ENCODE measurements around the gene PPP1R11. TPM values are rescaled to one million over a fixed set of nuclear protein-coding genes. Genes with fewer than 3 reads are reported as not detected.
A peak's percentile ranks its signal among the peaks of the same experiment; 100 is the strongest.
"Not testable (repeated sequence)": the region's sequence is repeated elsewhere in the genome, so short reads cannot be mapped to it uniquely, and the experiment has no call there.

PPP1R11 gene
- total RNA-seq, 1 donor from 2014 or later: 46.3 TPM

GRCh38 chr6:30100154-30100553 lies 33.2 kb downstream of the PPP1R11 start:
- no peak for ATAC-seq

GRCh38 chr6:30100585-30101443 lies 33.8 kb downstream of the PPP1R11 start:
- peak; percentile 83 for ATAC-seq

- ATAC-seq: peak; percentile 87
Measured at GRCh38 chr6:30101444-30102413, 34.7 kb downstream of the PPP1R11 start.

DNA sequence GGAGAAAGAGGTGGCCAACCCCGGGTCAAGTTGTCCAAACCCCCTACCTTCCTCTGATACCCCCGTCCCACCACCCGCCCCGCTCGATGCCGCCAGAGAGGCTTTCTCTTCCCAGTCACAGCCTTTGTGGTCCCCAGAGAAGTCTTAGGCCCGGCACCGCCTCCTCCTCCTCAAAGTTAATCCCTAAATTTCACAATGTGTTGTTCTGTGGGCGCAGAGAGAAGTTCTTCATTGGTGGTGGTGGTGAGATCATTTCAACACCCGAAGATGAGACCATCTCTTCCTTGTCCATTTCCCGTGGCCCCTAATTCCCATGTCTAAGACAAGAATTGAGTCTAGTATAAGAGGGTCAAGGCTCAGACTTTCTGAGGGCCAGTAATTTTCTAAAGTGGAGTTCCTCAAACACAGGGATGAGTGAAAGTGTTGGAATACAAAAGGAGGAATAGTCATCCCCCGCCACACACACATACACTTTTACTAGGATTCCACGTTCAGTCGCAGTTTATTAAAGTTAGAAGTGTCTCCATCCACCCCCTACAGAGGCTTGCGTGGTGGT lies 35.5 kb downstream of the PPP1R11 start:
- ATAC-seq: peak; percentile 42

GRCh38 chr6:30102970-30103871 lies 36.2 kb downstream of the PPP1R11 start:
- peak; percentile 72 for ATAC-seq

DNA sequence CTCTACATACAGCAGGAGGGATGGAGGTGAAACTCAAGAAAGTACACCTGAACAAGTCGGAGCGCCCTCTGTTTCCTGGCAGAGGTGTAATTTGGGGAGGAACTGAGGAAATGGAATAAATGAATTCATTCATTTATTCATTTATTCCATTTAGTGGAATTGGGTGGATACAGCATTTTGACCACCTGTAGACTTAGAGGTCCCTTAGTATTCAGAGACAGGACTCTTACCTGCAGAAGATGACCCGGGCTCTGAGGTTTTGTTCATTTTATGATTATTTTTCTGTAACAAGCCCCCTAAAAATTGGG lies 36.8 kb downstream of the PPP1R11 start:
- ATAC-seq: no peak

DNA sequence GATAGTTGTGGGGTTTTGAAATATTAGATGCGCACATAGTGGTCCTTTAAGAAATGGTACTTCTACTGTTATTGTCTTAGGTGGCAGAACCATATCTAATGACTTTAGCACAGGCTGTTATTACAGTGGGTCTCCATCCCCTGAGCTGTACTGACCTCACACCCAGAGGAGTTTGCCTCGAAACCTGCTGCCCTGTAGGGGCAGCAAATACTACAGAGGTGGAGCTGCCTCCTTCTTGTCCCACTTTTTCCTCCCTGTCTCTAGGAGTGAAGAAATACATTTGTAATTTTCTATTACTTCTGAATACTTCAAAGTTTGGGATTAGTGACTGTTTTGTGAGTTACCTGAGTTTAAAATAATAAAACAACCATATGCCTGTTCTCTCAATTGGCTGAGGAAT lies 37.7 kb downstream of the PPP1R11 start:
- ATAC-seq: no peak

DNA sequence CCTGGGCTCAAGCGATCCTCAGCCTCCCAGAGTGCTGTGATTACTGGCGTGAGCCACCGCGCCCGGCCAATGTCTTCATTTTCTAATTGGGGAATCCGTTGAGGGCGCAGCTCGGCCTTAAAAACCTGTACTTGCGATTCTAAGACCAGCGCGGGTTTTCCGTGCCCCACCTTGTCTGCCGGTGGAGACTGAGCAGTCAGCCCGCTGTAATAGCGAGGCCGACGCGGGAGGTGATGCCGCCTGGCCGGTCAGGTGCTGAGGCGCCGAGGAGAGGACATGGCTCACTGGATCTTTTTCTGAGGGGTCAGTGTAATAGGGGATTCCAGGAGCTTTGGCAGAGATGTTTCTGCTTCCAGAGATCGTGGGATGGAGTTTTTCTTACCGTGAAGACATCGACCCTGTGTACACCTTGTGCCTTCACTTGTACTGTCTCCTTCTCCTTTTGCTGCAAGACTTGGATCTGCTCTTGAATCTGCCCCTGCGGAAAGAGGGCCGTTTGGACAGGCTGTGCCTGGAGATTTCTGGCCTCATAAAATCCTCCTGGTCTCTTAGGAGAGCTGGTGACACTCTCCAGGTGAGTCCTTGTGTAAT lies 44.4 kb downstream of the PPP1R11 start:
- ATAC-seq: no peak

DNA sequence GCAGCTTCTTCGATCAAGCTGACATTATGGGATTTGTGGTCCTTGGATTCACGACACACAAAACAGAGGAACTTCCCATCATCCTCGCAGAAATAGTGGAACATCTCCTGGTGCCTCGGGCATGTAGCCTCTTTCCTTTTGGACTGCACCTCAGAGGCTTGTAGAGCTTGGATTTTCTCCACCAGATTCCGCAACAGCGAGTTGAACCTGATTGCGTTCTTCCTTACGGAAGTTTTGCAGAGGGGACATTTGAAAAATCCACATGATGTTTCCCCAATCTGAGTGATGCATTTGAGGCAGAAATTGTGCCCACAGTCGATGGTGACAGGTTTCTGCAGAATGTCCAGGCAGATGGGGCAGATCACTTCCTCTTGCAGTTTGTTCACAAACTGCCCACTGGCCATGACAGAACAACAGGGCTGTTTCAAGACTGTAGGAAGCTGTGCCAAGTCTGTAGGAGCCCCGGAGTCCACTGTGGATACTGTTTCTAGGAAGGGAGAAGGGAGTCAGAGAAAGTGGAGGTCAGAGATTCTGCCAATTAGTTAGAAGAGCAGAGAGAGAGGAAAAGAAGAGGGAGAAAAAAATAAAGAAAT lies 45.5 kb downstream of the PPP1R11 start:
- ATAC-seq: no peak

DNA sequence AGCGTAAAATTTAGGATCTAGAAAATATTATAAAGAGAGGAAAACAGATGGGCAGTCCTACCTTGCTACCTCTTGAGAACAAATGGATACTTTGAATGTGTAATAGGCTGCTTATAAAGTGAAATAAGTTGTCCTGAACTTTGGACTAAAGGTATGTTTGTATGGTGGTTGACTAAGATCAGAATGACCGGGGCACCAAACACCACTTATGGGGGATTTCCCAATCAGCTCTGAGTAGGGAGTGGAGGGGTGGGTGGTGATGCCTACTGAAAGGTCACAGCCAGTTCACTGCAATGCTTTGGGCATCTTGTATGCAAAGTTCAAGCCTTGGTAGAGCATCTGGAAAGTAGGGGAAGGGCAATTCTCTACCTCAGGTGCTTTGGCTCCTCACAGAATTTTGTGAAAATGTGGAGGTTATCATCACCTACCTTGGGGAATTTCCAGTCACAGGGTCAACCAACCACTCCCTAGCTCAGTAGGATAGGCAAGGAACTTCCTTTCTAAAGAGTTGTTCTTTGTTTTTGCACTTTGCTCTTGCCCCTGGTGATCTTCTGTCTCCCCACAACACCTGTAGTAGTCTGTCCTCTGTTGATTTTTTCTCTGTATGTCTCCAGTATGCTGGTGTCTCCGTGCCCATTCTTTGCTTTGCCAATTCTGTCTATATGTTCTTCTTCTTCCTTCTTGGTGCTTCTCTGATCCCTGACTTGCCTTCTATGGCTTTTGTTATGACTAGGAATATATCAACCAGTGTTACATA lies 46.2 kb downstream of the PPP1R11 start, which contains the start of gene TRIM31:
Gene TRIM31, minus strand, starts transcription at position 88 of the 757 bp plus-strand sequence. CDS start 285 bp downstream, outside the sequence.
- ATAC-seq: no peak

DNA sequence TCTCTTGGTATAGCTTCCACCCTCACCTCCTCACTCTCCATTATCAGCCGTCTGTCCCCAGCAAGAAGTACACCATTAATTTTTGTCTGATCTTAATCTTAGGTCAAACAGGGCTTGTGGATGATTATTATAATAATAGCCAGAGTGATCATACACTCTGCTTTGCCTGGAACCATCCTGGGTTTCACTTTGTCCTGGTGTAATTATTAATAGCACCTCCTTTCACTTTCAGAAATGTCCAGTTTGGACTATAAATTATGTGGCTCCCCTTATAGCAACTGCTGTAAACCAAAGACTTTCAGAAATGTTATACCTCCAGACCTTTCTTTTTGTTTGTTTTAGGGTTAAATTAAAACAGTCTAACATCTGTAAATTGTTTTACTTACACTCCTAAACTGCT lies 46.8 kb downstream of the PPP1R11 start:
- ATAC-seq: no peak

DNA sequence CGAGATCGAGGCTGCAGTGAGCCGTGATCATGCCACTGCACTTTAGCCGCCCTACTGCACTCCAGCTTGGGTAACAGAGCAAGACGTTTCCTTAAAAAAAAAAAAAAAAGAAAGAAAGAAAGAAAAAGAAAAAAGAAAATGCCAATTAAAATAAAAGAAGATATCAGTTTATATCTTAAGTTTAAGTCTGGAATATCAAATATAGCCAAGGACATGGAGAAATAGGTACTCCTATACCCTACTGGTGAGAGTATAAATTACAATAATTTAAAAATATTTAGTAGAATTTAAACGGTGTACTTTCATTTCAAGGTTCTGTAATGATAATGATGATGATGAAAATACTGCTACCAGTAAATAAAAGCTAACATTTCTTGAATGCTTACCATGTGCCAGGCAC lies 49.7 kb downstream of the PPP1R11 start:
- no peak for ATAC-seq

- not testable (repeated sequence) for ATAC-seq
Measured at GRCh38 chr6:30118691-30119090, 51.7 kb downstream of the PPP1R11 start.

Other genes with a start within 250 kb of the PPP1R11 start
- 0.16 TPM for gene HLA-G, start 239.4 kb upstream of the PPP1R11 start, total RNA-seq
- gene HLA-A, start 124.7 kb upstream of the PPP1R11 start, total RNA-seq: 100 TPM
- 33.1 TPM for gene POLR1H, start 5.9 kb upstream of the PPP1R11 start, total RNA-seq
- 2.6 TPM for gene RNF39, start 8.6 kb downstream of the PPP1R11 start, total RNA-seq
- gene TRIM31, start 45.9 kb downstream of the PPP1R11 start, total RNA-seq: 0.20 TPM
- gene TRIM40, start 68.9 kb downstream of the PPP1R11 start, total RNA-seq: not detected
- gene TRIM10, start 94.0 kb downstream of the PPP1R11 start, total RNA-seq: not detected
- gene TRIM15, start 96.3 kb downstream of the PPP1R11 start, total RNA-seq: not detected
- gene TRIM26, start 146.2 kb downstream of the PPP1R11 start, total RNA-seq: 48.3 TPM

Measured in esophagus mucosa (tissue), 1 donor.